Keratinocyte (primary cell): ENCODE measurements around the gene TMEM9B. TPM values are rescaled to one million over a fixed set of nuclear protein-coding genes. Genes with fewer than 3 reads are reported as not detected.

Experiments
- DNase-seq: peaks from one replicate; pipeline ENCODE4 v3.0.0-alpha.2; 2011; ENCODE audit warnings: low read depth, missing footprints, low spot score
- FAIRE-seq: peaks from 2 replicates; lab custom pipeline; 2011; peaks lifted over from hg19 to GRCh38; lab: Jason Lieb, UNC
- H2AFZ ChIP-seq: 2 replicates; pipeline ENCODE4 v1.6.0; 2012; ENCODE audit warnings: low read length, control low read depth, inconsistent platforms; ENCODE audit not compliant: control insufficient read depth
- H3K27ac ChIP-seq: 2 replicates; pipeline ENCODE4 v1.5.1; 2011; ENCODE audit warnings: low read length; ENCODE audit not compliant: control insufficient read depth, insufficient read depth
- H3K27me3 ChIP-seq: 3 replicates; pipeline ENCODE4 v1.6.0; 2011; ENCODE audit warnings: low read length; ENCODE audit not compliant: control insufficient read depth, insufficient read depth; ENCODE audit errors: extremely low read depth
- H3K36me3 ChIP-seq, 2 experiments: 2 replicates in 1 of 2; 3 replicates in 1 of 2; pipeline ENCODE4 v1.5.1; 2011; ENCODE audit warnings: low read length in 2 of 2, mild to moderate bottlenecking in 1 of 2; ENCODE audit not compliant: control insufficient read depth in 2 of 2, insufficient read depth in 2 of 2; ENCODE audit errors: extremely low read depth in 1 of 2
- H3K4me1 ChIP-seq: 3 replicates; pipeline ENCODE4 v1.5.1; 2011; ENCODE audit warnings: low read length; ENCODE audit not compliant: control insufficient read depth, insufficient read depth; ENCODE audit errors: extremely low read depth
- H3K4me2 ChIP-seq: 3 replicates; pipeline ENCODE4 v1.6.0; 2011; ENCODE audit warnings: low read depth, low read length; ENCODE audit not compliant: control insufficient read depth, insufficient read depth; ENCODE audit errors: extremely low read depth
- H3K4me3 ChIP-seq, 3 experiments: fragments of 200-600 bp in 1 of 3; sonication (generic) in 1 of 3; 2 replicates in 2 of 3; 3 replicates in 1 of 3; pipeline ENCODE4 v1.5.1; 2011 to 2016; ENCODE audit warnings: low read length in 3 of 3, mild to moderate bottlenecking in 3 of 3, control low read depth in 2 of 3, inconsistent platforms in 1 of 3, low read depth in 1 of 3, mixed read lengths in 1 of 3, mixed run types in 1 of 3, moderate library complexity in 1 of 3; ENCODE audit not compliant: control insufficient read depth in 2 of 3, insufficient read depth in 2 of 3; ENCODE audit errors: extremely low read depth in 1 of 3
- H3K79me2 ChIP-seq: 2 replicates; pipeline ENCODE4 v1.6.0; 2012; ENCODE audit warnings: low read length; ENCODE audit not compliant: control insufficient read depth, insufficient read depth
- H3K9ac ChIP-seq: 3 replicates; pipeline ENCODE4 v1.6.0; 2011; ENCODE audit warnings: low read length; ENCODE audit not compliant: control insufficient read depth, insufficient read depth; ENCODE audit errors: extremely low read depth
- H3K9me1 ChIP-seq: 3 replicates; pipeline ENCODE4 v1.6.0; 2011; ENCODE audit warnings: low read length; ENCODE audit not compliant: control insufficient read depth, insufficient read depth; ENCODE audit errors: extremely low read depth
- H3K9me3 ChIP-seq: 2 replicates; pipeline ENCODE4 v1.5.1; 2012; ENCODE audit warnings: low read depth, low read length; ENCODE audit not compliant: control insufficient read depth
- H4K20me1 ChIP-seq: 3 replicates; pipeline ENCODE4 v1.6.0; 2011; ENCODE audit warnings: low read length; ENCODE audit not compliant: control insufficient read depth, insufficient read depth; ENCODE audit errors: extremely low read depth
- CTCF ChIP-seq, 3 experiments: IDR thresholded peaks in 1 of 3; conservative IDR thresholded peaks in 1 of 3; optimal IDR thresholded peaks in 1 of 3; 2 replicates in 2 of 3; 3 replicates in 1 of 3; pipeline versions ENCODE3 to v1.5.1; 2011; ENCODE audit warnings: low read length in 3 of 3, mild to moderate bottlenecking in 3 of 3, moderate library complexity in 2 of 3, control low read depth in 1 of 3, inconsistent platforms in 1 of 3; ENCODE audit not compliant: insufficient read depth in 2 of 3; ENCODE audit errors: extremely low read depth in 1 of 3
- EZH2 ChIP-seq: IDR thresholded peaks from one replicate; pipeline ENCODE4 v1.6.1; 2012; ENCODE audit warnings: inconsistent platforms, mild to moderate bottlenecking, low read length, moderate library complexity
- dilution Hi-C: fragments of 300-500 bp; cut with MboI; formaldehyde crosslinking; loops from one replicate; pipeline ENCODE4 v1.7.0; 2020; ENCODE audit warnings: low sequenced_read_pairs; ENCODE audit not compliant: extremely low pct_ligation_motif_present
- polyA plus RNA-seq, 5 experiments: library from polyadenylated mRNA; depleted of rRNA in 3 of 5; stranded (reverse) in 3 of 5; stranded (forward) in 1 of 5; unstranded in 1 of 5; fragments of >200 nt; gene quantifications; 1 replicate in 1 of 5; 2 replicates in 3 of 5; 3 replicates in 1 of 5; pipeline versions ENCODE4 v1.2.1 to v1.2.3, GENCODE V29; 2011 to 2012; ENCODE audit warnings: missing spikeins in 2 of 5, low read depth in 1 of 5, low replicate concordance in 1 of 5

Gene TMEM9B
- polyA plus RNA-seq, 1 donor (not counting 4 experiments of a cell fraction or from before 2014, with no cell fraction given) = 60.8 TPM

- Histone ChIP-seq H3K79me2 (peaks cover 49% of the 10 kb centered on the region), H3K4me2 (no peak overlapping the region)
- TF ChIP-seq EZH2 = no peak
- TF ChIP-seq CTCF (optimal IDR thresholded peaks at IDR 0.05 in 1 of 3, IDR thresholded peaks at IDR 0.05 in 1 of 3, conservative IDR thresholded peaks at IDR 0.05 in 1 of 3; ENCODE audit: extremely low read depth in 1 of 3, insufficient read depth in 2 of 3, low read length in 3 of 3) = peak; percentile 58 to 67 (median 62)
Observed at GRCh38 chr11:8959546-8960166, 4.6 kb downstream of the TMEM9B start.

GRCh38 chr11:8956860-8957259 is 7.4 kb downstream of the TMEM9B start:
- Histone ChIP-seq H3K4me3 (no peak overlapping the region), H3K4me1 (no peaks in the 10 kb centered on the region), H3K9me3 (no peaks in the 10 kb centered on the region), H3K9ac (no peak overlapping the region), H4K20me1 (no peaks in the 10 kb centered on the region), H3K4me2 (no peak overlapping the region), H3K79me2 (peaks cover 29% of the 10 kb centered on the region), H3K27ac (no peak overlapping the region), H3K27me3 (no peaks in the 10 kb centered on the region), H3K9me1 (no peaks in the 10 kb centered on the region), H2AFZ (no peak overlapping the region), H3K36me3 (peaks cover 8 to 9% of the 10 kb centered on the region in 2 experiments)
- no peak for FAIRE-seq
- TF ChIP-seq CTCF (optimal IDR thresholded peaks at IDR 0.05 in 1 of 3, IDR thresholded peaks at IDR 0.05 in 1 of 3, conservative IDR thresholded peaks at IDR 0.05 in 1 of 3; ENCODE audit: extremely low read depth in 1 of 3, insufficient read depth in 2 of 3, low read length in 3 of 3) = no peak
- TF ChIP-seq EZH2 = no peak
- dilution Hi-C loops = no loop called here
- DNase-seq = no peak

More at GRCh38 chr11:8959546-8960166, 4.6 kb downstream of the TMEM9B start:
- H3K9me3 ChIP-seq = no peaks in the 10 kb centered on the region
- no peak overlapping the region for H3K4me3 ChIP-seq
- H4K20me1 ChIP-seq = no peaks in the 10 kb centered on the region
- H3K9ac ChIP-seq = no peak overlapping the region
- H3K27ac ChIP-seq = no peak overlapping the region
- no peaks in the 10 kb centered on the region for H3K27me3 ChIP-seq
- H3K36me3 ChIP-seq = peaks cover 5 to 7% of the 10 kb centered on the region in 2 experiments
- no peaks in the 10 kb centered on the region for H3K9me1 ChIP-seq
- dilution Hi-C loops = no loop called here
- DNase-seq = peak; percentile 55
- peak; percentile 96 for FAIRE-seq
- no peak overlapping the region for H2AFZ ChIP-seq
- H3K4me1 ChIP-seq = peaks cover 12% of the 10 kb centered on the region
